ENCODE measurements around the gene MYO18B. TPM values are rescaled to one million over a fixed set of nuclear protein-coding genes. Genes with fewer than 3 reads are reported as not detected.

The MYO18B gene
- total and polyA plus RNA-seq, 2 of the 4 experiments (the other 2 are of a cell fraction) = under 0.01 TPM; not detected in 1

GRCh38 chr22:26019596-26019995 is 277.6 kb downstream of the MYO18B start:
- ChIA-PET CTCF (no interaction called here), POLR2A (ENCODE audit: unreplicated experiment) (no interaction called here)
- no peak overlapping the region for H2AK5ac ChIP-seq (ENCODE audit: low read depth, low read length)
- no peak for TF ChIP-seq RFX5 (IDR thresholded peaks at IDR 0.05; ENCODE audit: low read depth, low read length)
- no peak for TF ChIP-seq BHLHE40 (IDR thresholded peaks at IDR 0.05; ENCODE audit: low read depth, low read length)
- TF ChIP-seq CHD1 (IDR thresholded peaks at IDR 0.05; ENCODE audit: low read depth, low read length) = no peak
- TF ChIP-seq CEBPB (IDR thresholded peaks at IDR 0.05; ENCODE audit: low read depth, low read length) = no peak
- H3K27ac ChIP-seq (ENCODE audit: insufficient read depth, low read length) = no peak overlapping the region
- DNase-seq (no peak), ATAC-seq (ENCODE audit: low read depth) (no peak)
- intact Hi-C loops (cut with micrococcal nuclease) (no loop called here), dilution Hi-C loops (cut with HindIII; ENCODE audit: low sequenced_read_pairs, unreplicated experiment) (no loop called here), in situ Hi-C loops (cut with MboI; ENCODE audit: low sequenced_read_pairs) (no loop called here)
- no peak overlapping the region for H3K14ac ChIP-seq (replicated peaks; ENCODE audit: low read depth, low read length)
- no peak overlapping the region for H3K4ac ChIP-seq (ENCODE audit: low read depth, low read length)
- no peak overlapping the region for H2AK9ac ChIP-seq (replicated peaks; ENCODE audit: low read depth, low read length, poor library complexity)
- no peaks in the 10 kb centered on the region for H4K20me1 ChIP-seq (ENCODE audit: insufficient read depth, low read length)
- H2AFZ ChIP-seq (replicated peaks; ENCODE audit: low read length, poor library complexity) = no peak overlapping the region
- H3K4me1 ChIP-seq (ENCODE audit: control insufficient read depth, insufficient read depth, low read length) = no peaks in the 10 kb centered on the region
- no peak overlapping the region for H2BK120ac ChIP-seq (ENCODE audit: low read depth, low read length)
- no peak overlapping the region for H3K18ac ChIP-seq (ENCODE audit: low read depth, low read length)
- no peaks in the 10 kb centered on the region for H3K36me3 ChIP-seq (ENCODE audit: control insufficient read depth, insufficient read depth, low read length)
- no peak overlapping the region for H2BK5ac ChIP-seq (ENCODE audit: low read depth, low read length, poor library complexity, severe bottlenecking)
- BruUV-seq (replicated peaks) = no TSS peak
- no peak overlapping the region for H3K56ac ChIP-seq (ENCODE audit: extremely low read depth, insufficient read depth, low read length)
- H3K23ac ChIP-seq (ENCODE audit: low read depth, low read length) = no peak overlapping the region
- WGBS, 2 experiments (ENCODE audit: extremely low coverage in 2 of 2, insufficient read length in 1 of 2) = 17% methylated on average over 1 of the region's 5 CpGs; no CpG with 5 or more reads in 1 of the 2 experiments
- no peaks in the 10 kb centered on the region for H3K9me1 ChIP-seq (ENCODE audit: insufficient read depth, low read length)
- no peak overlapping the region for H3K4me3 ChIP-seq (ENCODE audit: insufficient read depth, low read depth, low read length)
- no peaks in the 10 kb centered on the region for H3K79me1 ChIP-seq (ENCODE audit: low read depth in 1 of 2, low read length in 2 of 2)
- no peak overlapping the region for H3K9ac ChIP-seq (ENCODE audit: low read depth, low read length)
- H3K4me2 ChIP-seq (ENCODE audit: low read depth, low read length) = no peak overlapping the region
- no peak overlapping the region for H2BK20ac ChIP-seq (ENCODE audit: low read depth, low read length)
- peaks cover 27% of the 10 kb centered on the region for H3K9me3 ChIP-seq (ENCODE audit: control insufficient read depth, insufficient read depth, low read length)
- H4K5ac ChIP-seq (ENCODE audit: low read depth, low read length) = no peak overlapping the region
- no peak overlapping the region for H4K91ac ChIP-seq (ENCODE audit: insufficient read depth, low read depth, low read length)
- H4K8ac ChIP-seq (ENCODE audit: low read depth in 2 of 2, low read length in 2 of 2) = no peak overlapping the region
- no peaks in the 10 kb centered on the region for H3K27me3 ChIP-seq (ENCODE audit: control insufficient read depth, insufficient read depth, low read length)
- no peak overlapping the region for H2BK15ac ChIP-seq (ENCODE audit: low read depth, low read length)
